KMS-11 (cell line): Measurements from ENCODE around the gene FGGY.
A peak's percentile ranks its signal among the peaks of the same experiment; 100 is the strongest.

Experiments
- H2AFZ ChIP-seq: fragments of 200-600 bp; sonication (generic); 2 replicates; pipeline ENCODE4 v1.6.1; 2016; ENCODE audit warnings: antibody characterized with exemption, mixed run types, low read depth
- H3K27ac ChIP-seq: fragments of 200-600 bp; sonication (generic); 2 replicates; pipeline ENCODE4 v1.6.1; 2016; ENCODE audit warnings: mild to moderate bottlenecking, mixed run types
- H3K27me3 ChIP-seq: fragments of 200-600 bp; sonication (generic); 2 replicates; pipeline ENCODE4 v1.6.1; 2017; ENCODE audit warnings: mild to moderate bottlenecking, low read depth, mixed run types, moderate library complexity; ENCODE audit not compliant: insufficient read depth
- H3K36me3 ChIP-seq: fragments of 200-600 bp; sonication (generic); 2 replicates; pipeline ENCODE4 v1.6.1; 2017; ENCODE audit warnings: mild to moderate bottlenecking, mixed run types; ENCODE audit not compliant: insufficient read depth
- H3K4me1 ChIP-seq: fragments of 200-600 bp; sonication (generic); 2 replicates; pipeline ENCODE4 v1.6.1; 2016; ENCODE audit warnings: mild to moderate bottlenecking, low read depth, mixed run types; ENCODE audit not compliant: poor library complexity, severe bottlenecking
- H3K4me2 ChIP-seq: fragments of 200-600 bp; sonication (generic); 2 replicates; pipeline ENCODE4 v1.7.0; 2016; ENCODE audit warnings: mild to moderate bottlenecking, mixed run types
- H3K4me3 ChIP-seq: fragments of 200-600 bp; sonication (generic); IDR thresholded peaks from 2 replicates; pipeline ENCODE4 v1.6.1; 2017; ENCODE audit warnings: low read depth, low read length, mixed read lengths; ENCODE audit not compliant: insufficient read depth
- H3K79me2 ChIP-seq: fragments of 200-600 bp; sonication (generic); 2 replicates; pipeline ENCODE4 v1.6.1; 2016; ENCODE audit warnings: low read depth, mixed run types; ENCODE audit not compliant: insufficient read depth
- H3K9ac ChIP-seq: fragments of 200-600 bp; sonication (generic); 2 replicates; pipeline ENCODE4 v1.6.1; 2016; ENCODE audit warnings: mild to moderate bottlenecking, mixed run types
- H4K20me1 ChIP-seq: fragments of 200-600 bp; sonication (generic); 2 replicates; pipeline ENCODE4 v1.6.1; 2016; ENCODE audit warnings: mild to moderate bottlenecking, mixed run types; ENCODE audit not compliant: insufficient read depth
- TF ChIP-seq, protein P1 (sequence below): fragments of 200-600 bp; sonication (generic); conservative IDR thresholded peaks from 2 replicates; pipeline ENCODE4 v1.6.1; 2017; ENCODE audit warnings: low read depth, mild to moderate bottlenecking, antibody characterized with exemption, low read length, moderate library complexity, mixed read lengths

FGGY gene

GRCh38 chr1:59691261-59691660, 394.4 kb downstream of the FGGY start:
- Histone ChIP-seq H3K27ac (peak overlapping the region; percentile 81; the same call in 1 of the 2 replicates), H2AFZ (no peak overlapping the region), H3K79me2 (no peaks in the 10 kb centered on the region), H3K4me3 (no peak overlapping the region), H3K27me3 (no peaks in the 10 kb centered on the region), H4K20me1 (no peaks in the 10 kb centered on the region), H3K4me2 (peak overlapping the region; percentile 80), H3K9ac (no peak overlapping the region), H3K36me3 (no peaks in the 10 kb centered on the region), H3K4me1 (peaks cover 75% of the 10 kb centered on the region)
- TF ChIP-seq, protein P1, sequence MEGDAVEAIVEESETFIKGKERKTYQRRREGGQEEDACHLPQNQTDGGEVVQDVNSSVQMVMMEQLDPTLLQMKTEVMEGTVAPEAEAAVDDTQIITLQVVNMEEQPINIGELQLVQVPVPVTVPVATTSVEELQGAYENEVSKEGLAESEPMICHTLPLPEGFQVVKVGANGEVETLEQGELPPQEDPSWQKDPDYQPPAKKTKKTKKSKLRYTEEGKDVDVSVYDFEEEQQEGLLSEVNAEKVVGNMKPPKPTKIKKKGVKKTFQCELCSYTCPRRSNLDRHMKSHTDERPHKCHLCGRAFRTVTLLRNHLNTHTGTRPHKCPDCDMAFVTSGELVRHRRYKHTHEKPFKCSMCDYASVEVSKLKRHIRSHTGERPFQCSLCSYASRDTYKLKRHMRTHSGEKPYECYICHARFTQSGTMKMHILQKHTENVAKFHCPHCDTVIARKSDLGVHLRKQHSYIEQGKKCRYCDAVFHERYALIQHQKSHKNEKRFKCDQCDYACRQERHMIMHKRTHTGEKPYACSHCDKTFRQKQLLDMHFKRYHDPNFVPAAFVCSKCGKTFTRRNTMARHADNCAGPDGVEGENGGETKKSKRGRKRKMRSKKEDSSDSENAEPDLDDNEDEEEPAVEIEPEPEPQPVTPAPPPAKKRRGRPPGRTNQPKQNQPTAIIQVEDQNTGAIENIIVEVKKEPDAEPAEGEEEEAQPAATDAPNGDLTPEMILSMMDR, result no peak

DNA sequence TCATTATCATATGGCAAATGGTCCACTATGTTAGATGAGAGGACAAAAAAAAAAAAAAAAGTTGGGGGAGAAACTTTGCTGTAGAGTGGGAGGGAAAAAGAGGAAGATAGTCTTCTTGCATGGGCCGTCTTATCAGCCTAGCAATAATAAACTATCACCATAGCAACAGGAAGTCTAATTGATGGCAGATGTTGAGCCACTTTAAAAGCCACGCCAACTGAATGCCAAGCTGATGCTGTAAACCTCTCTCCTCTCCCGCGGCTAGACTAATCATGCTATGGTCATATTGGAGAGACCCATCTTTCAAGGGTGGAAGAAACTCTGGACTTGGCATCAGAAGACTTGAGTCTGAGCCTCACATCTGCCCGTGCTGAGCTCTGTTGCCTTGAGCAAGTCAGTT, 395.7 kb downstream of the FGGY start:
- no peaks in the 10 kb centered on the region for H4K20me1 ChIP-seq
- H3K9ac ChIP-seq, result no peak overlapping the region
- peaks cover 75% of the 10 kb centered on the region for H3K4me1 ChIP-seq
- TF ChIP-seq, protein P1, result no peak
- H3K4me2 ChIP-seq, result no peak overlapping the region
- H3K27me3 ChIP-seq, result no peaks in the 10 kb centered on the region
- no peaks in the 10 kb centered on the region for H3K36me3 ChIP-seq
- no peak overlapping the region for H3K27ac ChIP-seq
- H3K4me3 ChIP-seq, result no peak overlapping the region
- no peaks in the 10 kb centered on the region for H3K79me2 ChIP-seq
- no peak overlapping the region for H2AFZ ChIP-seq

DNA sequence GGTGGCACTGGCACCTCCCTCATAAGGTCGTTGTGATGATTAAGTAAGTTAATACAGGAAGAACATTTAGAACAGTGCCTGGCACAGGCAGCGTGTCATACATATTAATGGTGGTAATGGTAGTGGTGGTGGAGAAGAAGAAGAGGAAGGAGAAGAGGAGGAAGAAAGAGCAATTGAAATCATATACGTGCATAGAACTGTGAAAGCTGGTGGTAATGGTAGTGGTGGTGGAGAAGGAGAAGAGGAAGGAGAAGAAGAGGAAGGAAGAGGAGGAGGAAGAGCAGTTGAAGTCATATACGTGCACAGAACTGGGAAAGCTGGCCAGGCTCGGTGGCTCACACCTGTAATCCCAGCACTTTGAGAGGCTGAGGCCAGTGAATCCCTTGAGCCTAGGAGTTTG, 396.5 kb downstream of the FGGY start:
- Histone ChIP-seq H2AFZ (no peak overlapping the region), H3K27ac (no peak overlapping the region), H3K4me2 (no peak overlapping the region), H4K20me1 (no peaks in the 10 kb centered on the region), H3K27me3 (no peaks in the 10 kb centered on the region), H3K9ac (no peak overlapping the region), H3K4me1 (peaks cover 75% of the 10 kb centered on the region), H3K79me2 (no peaks in the 10 kb centered on the region), H3K36me3 (no peaks in the 10 kb centered on the region), H3K4me3 (no peak overlapping the region)
- TF ChIP-seq, protein P1, result no peak

DNA sequence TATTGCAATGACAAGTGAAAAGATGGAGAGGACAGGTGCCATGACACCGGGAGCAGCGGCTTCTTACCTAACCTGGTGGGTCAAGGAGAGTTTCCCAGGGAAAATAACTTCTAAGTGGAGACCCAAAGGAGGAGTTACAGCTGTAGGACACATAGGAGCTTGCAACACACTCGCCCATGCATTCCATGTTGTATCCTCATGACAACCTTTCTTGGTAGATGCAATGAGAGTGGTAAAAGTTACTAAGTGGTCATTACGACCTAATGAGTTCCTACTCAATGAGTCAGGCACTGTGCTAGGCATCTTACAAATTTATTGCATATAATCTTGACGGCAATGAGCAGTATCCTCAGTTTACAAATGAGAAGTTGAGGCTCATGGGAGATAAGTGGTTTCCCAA, 398.4 kb downstream of the FGGY start:
- no peak overlapping the region for H3K9ac ChIP-seq
- H3K27me3 ChIP-seq, result no peaks in the 10 kb centered on the region
- H2AFZ ChIP-seq, result no peak overlapping the region
- TF ChIP-seq, protein P1, result no peak
- no peaks in the 10 kb centered on the region for H4K20me1 ChIP-seq
- no peaks in the 10 kb centered on the region for H3K36me3 ChIP-seq
- no peak overlapping the region for H3K27ac ChIP-seq
- H3K4me1 ChIP-seq, result peaks cover 68% of the 10 kb centered on the region
- no peak overlapping the region for H3K4me2 ChIP-seq
- no peaks in the 10 kb centered on the region for H3K79me2 ChIP-seq
- no peak overlapping the region for H3K4me3 ChIP-seq
